HG03565 (cell line): ENCODE results near the gene LARGE1.

ENCODE experiments used
- ATAC-seq: cut with Tn5 transposase; IDR thresholded peaks from one replicate; pipeline ENCODE4 v1.9.1; 2021; ENCODE audit warnings: mild to moderate bottlenecking, moderate library complexity; ENCODE audit not compliant: unreplicated experiment

Gene LARGE1

GRCh38 chr22:33920197-33920540 is at the start of gene LARGE1:
LARGE1 (minus strand) TSS chr22:33920476.
- peak; percentile 4 for ATAC-seq

- no peak for ATAC-seq
Measured at GRCh38 chr22:33969045-33969444, 48.8 kb upstream of the LARGE1 start.

GRCh38 chr22:33964121-33964520 is 43.8 kb upstream of the LARGE1 start:
- ATAC-seq, result no peak

- ATAC-seq, result no peak
Measured at GRCh38 chr22:33962409-33962808, 42.1 kb upstream of the LARGE1 start.

- ATAC-seq, result no peak
Measured at GRCh38 chr22:33958741-33959140, 38.5 kb upstream of the LARGE1 start.

GRCh38 chr22:33957086-33957485 is 36.8 kb upstream of the LARGE1 start:
- no peak for ATAC-seq

GRCh38 chr22:33952776-33953175 is 32.5 kb upstream of the LARGE1 start:
- no peak for ATAC-seq

- ATAC-seq, result no peak
Measured at GRCh38 chr22:33940741-33941140, 20.5 kb upstream of the LARGE1 start.

GRCh38 chr22:33932997-33933396 is 12.7 kb upstream of the LARGE1 start:
- ATAC-seq, result no peak

- ATAC-seq, result no peak
Measured at GRCh38 chr22:33931406-33931805, 11.1 kb upstream of the LARGE1 start.

GRCh38 chr22:33927752-33928151 is 7.5 kb upstream of the LARGE1 start:
- ATAC-seq, result no peak

- ATAC-seq, result no peak
Measured at GRCh38 chr22:33925194-33925593, 4.9 kb upstream of the LARGE1 start.

GRCh38 chr22:33923660-33924246 is 3.5 kb upstream of the LARGE1 start:
- no peak for ATAC-seq

GRCh38 chr22:33923033-33923432 is 2.8 kb upstream of the LARGE1 start:
- no peak for ATAC-seq

GRCh38 chr22:33922349-33922681 is 2.0 kb upstream of the LARGE1 start:
- no peak for ATAC-seq

- no peak for ATAC-seq
Measured at GRCh38 chr22:33921525-33922348, 1.5 kb upstream of the LARGE1 start.

- ATAC-seq, result peak; percentile 57
Measured at GRCh38 chr22:33920927-33921524, 750 bp upstream of the LARGE1 start.

- ATAC-seq, result no peak
Measured at GRCh38 chr22:33919391-33920196, 682 bp downstream of the LARGE1 start.

- no peak for ATAC-seq
Measured at GRCh38 chr22:33918676-33919365, 1.5 kb downstream of the LARGE1 start.

GRCh38 chr22:33917744-33918406 is 2.4 kb downstream of the LARGE1 start:
- no peak for ATAC-seq
